GM10266 (cell line): ENCODE results near the gene CEP41.

Experiments
- DNase-seq: peaks from one replicate; pipeline ENCODE4 v3.0.0; 2012; ENCODE audit errors: extremely low spot score
- TF ChIP-seq, protein P1 (sequence below): IDR thresholded peaks from 2 replicates; pipeline ENCODE4 v1.5.1; 2012; ENCODE audit warnings: mild to moderate bottlenecking, low read depth; ENCODE audit not compliant: control insufficient read depth, insufficient read depth; ENCODE audit errors: missing control alignments

The CEP41 gene

GRCh38 chr7:130429019-130429418 lies 11.8 kb downstream of the CEP41 start:
- TF ChIP-seq, protein P1, sequence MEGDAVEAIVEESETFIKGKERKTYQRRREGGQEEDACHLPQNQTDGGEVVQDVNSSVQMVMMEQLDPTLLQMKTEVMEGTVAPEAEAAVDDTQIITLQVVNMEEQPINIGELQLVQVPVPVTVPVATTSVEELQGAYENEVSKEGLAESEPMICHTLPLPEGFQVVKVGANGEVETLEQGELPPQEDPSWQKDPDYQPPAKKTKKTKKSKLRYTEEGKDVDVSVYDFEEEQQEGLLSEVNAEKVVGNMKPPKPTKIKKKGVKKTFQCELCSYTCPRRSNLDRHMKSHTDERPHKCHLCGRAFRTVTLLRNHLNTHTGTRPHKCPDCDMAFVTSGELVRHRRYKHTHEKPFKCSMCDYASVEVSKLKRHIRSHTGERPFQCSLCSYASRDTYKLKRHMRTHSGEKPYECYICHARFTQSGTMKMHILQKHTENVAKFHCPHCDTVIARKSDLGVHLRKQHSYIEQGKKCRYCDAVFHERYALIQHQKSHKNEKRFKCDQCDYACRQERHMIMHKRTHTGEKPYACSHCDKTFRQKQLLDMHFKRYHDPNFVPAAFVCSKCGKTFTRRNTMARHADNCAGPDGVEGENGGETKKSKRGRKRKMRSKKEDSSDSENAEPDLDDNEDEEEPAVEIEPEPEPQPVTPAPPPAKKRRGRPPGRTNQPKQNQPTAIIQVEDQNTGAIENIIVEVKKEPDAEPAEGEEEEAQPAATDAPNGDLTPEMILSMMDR, result no peak
- no peak for DNase-seq

DNA sequence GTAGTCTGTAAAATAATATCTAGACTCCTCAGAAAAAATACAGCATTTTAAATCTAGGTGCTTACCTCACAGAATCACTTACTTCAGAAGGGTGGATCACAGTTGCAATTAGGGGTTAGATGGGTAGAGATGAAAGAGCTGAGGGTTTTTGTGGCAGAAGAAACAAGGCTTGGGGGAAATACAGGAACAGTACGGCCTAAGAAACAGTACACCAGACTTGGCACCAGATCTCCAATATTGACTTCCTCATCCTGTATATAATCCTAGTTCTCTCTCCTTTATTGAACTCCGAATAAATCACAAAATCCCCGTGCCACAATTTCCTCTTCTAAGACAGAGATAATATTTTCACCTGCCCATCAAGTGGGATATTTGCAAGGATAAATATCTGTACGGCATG lies 14.3 kb downstream of the CEP41 start:
- TF ChIP-seq, protein P1, result no peak
- DNase-seq, result no peak

- TF ChIP-seq, protein P1, result no peak
- no peak for DNase-seq
Measured at GRCh38 chr7:130425796-130426195, 15.0 kb downstream of the CEP41 start.

DNA sequence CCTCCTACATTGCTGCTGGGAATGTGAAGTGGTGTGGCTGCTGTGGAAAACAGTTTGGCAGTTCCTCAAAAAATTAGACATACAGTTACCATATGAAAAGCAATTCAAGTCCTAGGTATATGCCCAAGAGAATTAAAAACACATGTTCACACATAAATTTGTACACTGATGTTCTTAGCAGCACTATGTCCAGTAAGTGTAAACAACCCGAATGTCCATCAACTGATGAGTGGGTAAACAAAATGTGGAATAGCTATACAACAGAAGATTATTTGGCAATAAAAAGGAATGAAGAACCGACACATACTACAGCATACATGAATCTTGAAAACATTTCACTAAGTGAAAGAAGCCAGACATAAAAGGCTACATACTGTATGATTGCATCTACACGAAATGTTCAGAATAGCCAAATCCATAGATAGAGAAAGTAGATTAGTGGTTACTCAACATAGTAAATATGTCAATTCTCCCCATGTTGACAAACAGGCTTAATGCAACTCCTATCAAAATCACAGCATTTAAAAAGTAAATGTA lies 17.2 kb downstream of the CEP41 start:
- TF ChIP-seq, protein P1, result no peak

DNA sequence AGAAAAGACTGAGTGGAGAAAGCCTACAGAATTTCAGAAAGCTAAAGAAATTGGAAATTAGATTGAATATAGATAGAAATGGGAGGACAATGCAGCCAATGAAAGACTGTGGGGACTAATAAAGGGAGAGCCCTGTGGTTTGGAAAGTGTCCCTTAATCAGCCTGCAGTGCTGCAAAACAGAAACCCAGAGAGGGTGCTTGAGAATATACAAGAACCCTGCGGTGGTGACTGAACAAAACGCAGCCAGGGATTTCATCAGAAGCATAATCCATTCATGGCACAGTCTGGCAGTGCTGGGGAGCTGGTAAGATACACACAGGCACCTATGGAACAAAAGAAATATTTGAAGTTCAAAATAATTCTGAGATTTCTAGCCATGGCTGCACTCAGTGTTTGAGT lies 19.1 kb downstream of the CEP41 start:
- no peak for DNase-seq
- TF ChIP-seq, protein P1, result no peak

More for the DNA sequence above, 17.2 kb downstream of the CEP41 start:
- no peak for DNase-seq

- TF ChIP-seq, protein P1, result no peak
- no peak for DNase-seq
Measured at GRCh38 chr7:130420943-130421578, 19.8 kb downstream of the CEP41 start.

- DNase-seq, result no peak
- TF ChIP-seq, protein P1, result no peak
Measured at GRCh38 chr7:130419658-130420057, 21.2 kb downstream of the CEP41 start.
